NB4 (cell line): Measurements from ENCODE around the gene SYT2.

Experiments
- POLR2A ChIP-seq: IDR thresholded peaks from 2 replicates; pipeline ENCODE4 v1.6.1; 2011; ENCODE audit warnings: mild to moderate bottlenecking; ENCODE audit not compliant: insufficient read length; ENCODE audit errors: extremely low read depth
- TF ChIP-seq, protein P1 (sequence below): IDR thresholded peaks from one replicate; pipeline ENCODE4 v1.5.1; 2012; ENCODE audit warnings: low read depth, low read length

GRCh38 chr1:202697038-202697437, 13.2 kb downstream of the SYT2 start:
- TF ChIP-seq, protein P1, sequence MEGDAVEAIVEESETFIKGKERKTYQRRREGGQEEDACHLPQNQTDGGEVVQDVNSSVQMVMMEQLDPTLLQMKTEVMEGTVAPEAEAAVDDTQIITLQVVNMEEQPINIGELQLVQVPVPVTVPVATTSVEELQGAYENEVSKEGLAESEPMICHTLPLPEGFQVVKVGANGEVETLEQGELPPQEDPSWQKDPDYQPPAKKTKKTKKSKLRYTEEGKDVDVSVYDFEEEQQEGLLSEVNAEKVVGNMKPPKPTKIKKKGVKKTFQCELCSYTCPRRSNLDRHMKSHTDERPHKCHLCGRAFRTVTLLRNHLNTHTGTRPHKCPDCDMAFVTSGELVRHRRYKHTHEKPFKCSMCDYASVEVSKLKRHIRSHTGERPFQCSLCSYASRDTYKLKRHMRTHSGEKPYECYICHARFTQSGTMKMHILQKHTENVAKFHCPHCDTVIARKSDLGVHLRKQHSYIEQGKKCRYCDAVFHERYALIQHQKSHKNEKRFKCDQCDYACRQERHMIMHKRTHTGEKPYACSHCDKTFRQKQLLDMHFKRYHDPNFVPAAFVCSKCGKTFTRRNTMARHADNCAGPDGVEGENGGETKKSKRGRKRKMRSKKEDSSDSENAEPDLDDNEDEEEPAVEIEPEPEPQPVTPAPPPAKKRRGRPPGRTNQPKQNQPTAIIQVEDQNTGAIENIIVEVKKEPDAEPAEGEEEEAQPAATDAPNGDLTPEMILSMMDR = no peak
- TF ChIP-seq POLR2A = no peak
